Urinary bladder (tissue), 4 donors: ENCODE results near the gene ANKRD13B. TPM values are rescaled to one million over a fixed set of nuclear protein-coding genes. Genes with fewer than 3 reads are reported as not detected.
A peak's percentile ranks its signal among the peaks of the same experiment; 100 is the strongest.

Source experiments
- DNase-seq: peaks from one replicate; pipeline ENCODE4 v3.0.0-alpha.2; 2015; ENCODE audit errors: extremely low spot score
- H3K27ac ChIP-seq: one replicate; pipeline ENCODE4 v1.5.1; 2013; ENCODE audit warnings: low read depth, mild to moderate bottlenecking, moderate library complexity
- H3K36me3 ChIP-seq: one replicate; pipeline ENCODE4 v1.6.1; 2013; ENCODE audit warnings: mild to moderate bottlenecking, moderate library complexity; ENCODE audit not compliant: insufficient read depth
- H3K4me1 ChIP-seq: one replicate; pipeline ENCODE4 v1.6.1; 2013; ENCODE audit warnings: mild to moderate bottlenecking, moderate library complexity; ENCODE audit not compliant: insufficient read depth
- H3K4me3 ChIP-seq: one replicate; pipeline ENCODE4 v1.5.1; 2013; ENCODE audit warnings: low read depth, low read length
- WGBS: extraction: QIAGEN DNeasy Blood & Tissue Kit; methylation state at CpG from one replicate; pipeline ENCODE4 v1.1.7; 2013; 5-methylcytosine and 5-hydroxymethylcytosine counted together
- polyA plus RNA-seq: library from polyadenylated mRNA; stranded (reverse); fragments of 200-250 nt; gene quantifications from one replicate; pipeline ENCODE4 v1.2.3, GENCODE V29; 2013
- total RNA-seq: library from RNA; depleted of rRNA; stranded (reverse); fragments of >200 nt; gene quantifications from one replicate; pipeline ENCODE4 v1.2.3, GENCODE V29; 2014
- donor health status: healthy with polysubstance abuse.
- donor health status: healthy.

ANKRD13B gene
- total and polyA plus RNA-seq, 2 donors, result 7.7 to 13.6 TPM

DNA sequence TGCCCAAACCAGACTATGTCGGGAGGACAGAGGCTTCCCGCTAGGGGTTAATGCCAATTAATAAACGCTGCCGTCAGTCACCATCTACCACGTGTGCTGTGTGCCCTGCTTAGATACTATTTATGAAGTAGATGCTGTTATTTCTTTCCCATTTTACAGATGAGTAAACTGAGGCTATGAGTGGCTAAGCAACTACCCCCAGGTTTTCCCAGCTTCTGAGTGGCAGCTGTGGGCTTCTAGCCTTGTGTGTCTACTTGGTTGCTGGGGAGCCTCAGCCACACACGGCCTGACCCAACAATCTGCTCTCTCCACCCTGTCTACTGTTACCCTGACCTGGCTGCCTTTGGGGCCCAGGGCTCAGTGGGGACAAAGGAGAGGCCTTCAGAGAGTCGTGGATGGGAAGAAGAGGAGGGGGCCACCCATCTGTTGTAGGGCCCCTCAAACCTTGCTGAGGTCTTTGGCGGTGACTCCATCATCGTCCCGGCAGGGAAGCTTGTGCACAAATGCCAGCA lies 10.6 kb upstream of the ANKRD13B start:
- Histone ChIP-seq H3K27ac (no peak overlapping the region), H3K36me3 (no peaks in the 10 kb centered on the region), H3K4me3 (no peak overlapping the region), H3K4me1 (no peaks in the 10 kb centered on the region)
- 80% methylated on average over 10 of the region's 10 CpGs for WGBS
- DNase-seq, result no peak

- no peak for DNase-seq
- H3K36me3 ChIP-seq, result no peaks in the 10 kb centered on the region
- H3K4me3 ChIP-seq, result no peak overlapping the region
- no peaks in the 10 kb centered on the region for H3K4me1 ChIP-seq
- no peak overlapping the region for H3K27ac ChIP-seq
- WGBS, result 94% methylated on average over 13 of the region's 13 CpGs
Observed at GRCh38 chr17:29582772-29583171, 10.2 kb upstream of the ANKRD13B start.

DNA sequence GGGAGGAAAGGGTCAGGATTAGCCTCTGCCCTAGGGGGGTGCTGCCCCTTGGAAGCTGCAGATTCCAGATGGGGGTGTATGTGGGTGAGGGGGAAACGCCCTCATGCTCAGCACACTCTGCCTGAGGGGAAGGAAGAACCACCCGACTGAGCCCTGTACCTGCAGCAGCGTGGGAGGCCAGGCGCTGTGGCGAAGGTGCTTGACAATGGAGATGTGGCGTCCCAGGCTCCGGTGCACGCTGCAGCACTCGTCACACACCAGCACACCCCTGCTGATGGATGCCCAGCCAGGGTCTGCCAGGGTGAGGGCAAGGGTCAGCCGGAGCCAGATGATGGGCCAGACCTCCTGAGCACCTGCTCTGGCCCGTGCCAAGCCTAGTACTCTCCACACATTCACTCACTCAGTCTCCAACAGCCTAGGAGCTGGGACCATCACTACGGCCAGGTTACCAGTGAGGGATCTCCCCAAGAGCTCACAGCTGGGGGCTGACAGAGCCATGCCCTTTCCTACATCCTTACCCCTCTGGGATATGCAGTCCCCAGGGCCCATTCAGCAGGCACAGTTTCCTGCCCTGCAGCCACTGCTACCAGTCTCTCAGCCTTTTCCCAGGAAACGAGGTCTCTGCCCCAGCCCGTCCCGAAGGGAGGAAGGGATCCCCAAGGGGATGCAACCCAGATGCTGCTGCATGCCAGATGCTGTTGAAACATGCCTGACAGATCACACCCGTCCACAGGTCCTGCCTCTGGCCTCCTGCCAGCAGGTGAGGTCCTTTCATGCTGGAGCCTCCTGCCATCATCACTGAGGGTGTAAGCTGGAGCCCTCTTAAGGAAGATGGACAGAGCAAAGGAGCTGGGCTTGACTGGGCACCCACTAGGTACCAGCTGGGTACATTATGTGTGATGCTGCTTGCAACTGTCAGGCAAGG lies 9.3 kb upstream of the ANKRD13B start:
- no peak overlapping the region for H3K27ac ChIP-seq
- H3K36me3 ChIP-seq, result no peaks in the 10 kb centered on the region
- WGBS, result 88% methylated on average over 16 of the region's 16 CpGs
- H3K4me3 ChIP-seq, result no peak overlapping the region
- H3K4me1 ChIP-seq, result no peaks in the 10 kb centered on the region
- DNase-seq, result no peak

DNA sequence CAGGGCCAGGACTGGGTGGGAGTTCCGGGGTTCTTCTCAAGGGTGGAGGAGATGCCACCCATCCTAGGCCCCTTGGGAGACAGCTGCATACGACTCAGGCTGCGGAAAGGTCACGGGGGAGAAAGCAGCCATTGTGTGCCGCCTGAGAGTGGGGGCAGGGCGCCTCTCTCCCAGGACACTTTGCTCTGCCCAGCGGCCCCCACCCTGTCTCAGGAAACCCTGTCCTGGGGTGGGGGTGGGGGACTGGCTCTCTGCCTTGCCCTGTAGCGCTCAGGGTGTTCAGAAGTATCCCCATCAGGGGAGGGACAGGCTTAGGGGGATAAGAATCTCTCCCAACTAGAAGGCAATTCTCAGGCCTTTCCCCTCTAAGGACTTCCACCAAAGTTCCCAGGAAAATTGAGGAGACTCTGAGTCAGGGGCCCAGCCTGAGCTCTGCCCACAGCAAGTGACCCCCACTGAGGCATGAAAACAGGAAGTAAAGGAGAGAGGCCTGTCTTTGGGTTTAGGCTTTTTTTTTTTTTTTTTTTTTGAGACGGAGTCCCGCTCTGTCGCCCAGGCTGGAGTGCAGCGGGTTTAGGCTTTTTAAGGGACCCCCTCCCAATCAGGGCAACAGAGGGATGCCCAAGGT lies 8.4 kb upstream of the ANKRD13B start:
- WGBS, result 74% methylated on average over 12 of the region's 12 CpGs
- H3K4me3 ChIP-seq, result no peak overlapping the region
- no peak overlapping the region for H3K27ac ChIP-seq

DNA sequence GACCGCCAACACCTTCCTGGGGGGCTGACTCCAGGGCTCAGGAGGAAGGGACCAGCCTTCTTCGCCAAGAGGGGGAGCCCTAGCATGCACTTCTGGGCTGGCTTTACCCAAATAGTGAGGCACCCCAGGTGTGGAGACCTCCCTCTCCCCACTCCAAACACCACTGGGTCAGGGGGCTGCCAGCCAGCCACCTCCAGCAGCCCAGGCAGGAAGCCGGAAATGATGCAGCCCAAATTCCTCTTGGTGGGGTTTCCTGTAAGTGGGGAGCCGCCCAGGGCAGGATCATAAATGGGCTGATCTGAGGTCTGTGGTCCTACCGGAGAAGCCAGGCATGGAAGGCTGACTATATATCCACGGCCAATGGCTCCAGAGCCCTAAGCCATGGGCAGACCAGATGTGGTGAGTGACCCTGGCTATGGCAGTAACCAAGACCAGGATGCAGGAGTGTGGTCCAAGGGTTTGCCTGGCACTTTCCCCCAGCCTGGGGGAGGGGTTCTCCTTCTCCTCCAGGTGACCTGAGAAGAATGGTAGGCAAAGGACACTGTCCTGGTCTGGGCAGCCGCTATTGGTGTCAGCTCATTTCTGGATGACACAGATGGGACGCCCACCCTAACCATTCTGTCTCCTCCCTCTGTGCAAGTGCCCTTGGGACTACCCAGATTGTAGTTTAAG lies 7.7 kb upstream of the ANKRD13B start:
- H3K36me3 ChIP-seq, result no peaks in the 10 kb centered on the region
- no peaks in the 10 kb centered on the region for H3K4me1 ChIP-seq
- WGBS, result 72% methylated on average over 8 of the region's 8 CpGs
- H3K27ac ChIP-seq, result no peak overlapping the region
- DNase-seq, result no peak
- H3K4me3 ChIP-seq, result no peak overlapping the region

More for the DNA sequence above, 8.4 kb upstream of the ANKRD13B start:
- Histone ChIP-seq H3K36me3 (no peaks in the 10 kb centered on the region), H3K4me1 (no peaks in the 10 kb centered on the region)
- DNase-seq, result no peak

DNA sequence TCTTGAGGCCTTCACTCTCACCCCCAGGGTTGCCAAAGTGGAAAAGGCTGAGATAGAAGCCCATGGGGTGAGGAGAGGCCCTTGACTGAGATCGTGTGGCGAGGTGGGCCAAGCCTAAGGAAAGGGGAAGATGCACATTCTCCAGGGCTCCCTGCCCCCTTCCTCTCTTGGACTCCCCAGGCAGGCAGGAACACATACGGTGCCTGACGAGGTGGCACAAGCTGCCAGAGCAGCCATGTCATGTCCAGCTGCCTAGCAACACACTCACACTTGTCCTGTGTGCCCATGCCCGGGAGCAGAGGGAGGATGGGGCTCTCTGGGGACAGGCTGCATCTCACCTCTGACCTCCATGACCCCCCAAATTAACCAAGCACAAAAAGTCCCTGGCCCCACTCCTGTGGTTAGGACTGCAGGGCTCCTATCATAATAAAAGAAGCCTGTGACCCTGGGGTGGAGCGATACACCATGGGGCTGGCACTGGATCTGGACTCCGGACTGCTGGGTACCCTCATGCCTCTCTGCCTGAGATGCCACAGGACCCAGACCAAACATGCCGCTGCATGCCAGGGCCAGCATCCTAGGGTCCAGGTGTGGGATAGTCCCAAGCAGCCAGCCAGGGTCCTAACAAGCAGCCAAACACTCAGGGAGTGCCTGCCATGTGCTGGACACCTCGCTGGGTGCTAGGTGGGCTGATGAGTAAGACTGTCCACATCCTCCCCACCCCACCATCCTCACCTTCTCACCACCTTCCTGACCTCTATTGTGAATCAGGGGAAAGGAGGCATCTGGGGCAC lies 6.1 kb upstream of the ANKRD13B start:
- H3K27ac ChIP-seq, result no peak overlapping the region
- no peak overlapping the region for H3K4me3 ChIP-seq
- no peaks in the 10 kb centered on the region for H3K4me1 ChIP-seq
- no peak for DNase-seq
- 78% methylated on average over 9 of the region's 9 CpGs for WGBS
- H3K36me3 ChIP-seq, result no peaks in the 10 kb centered on the region

- DNase-seq, result no peak
- H3K36me3 ChIP-seq, result no peaks in the 10 kb centered on the region
- H3K4me3 ChIP-seq, result no peak overlapping the region
- H3K4me1 ChIP-seq, result no peaks in the 10 kb centered on the region
- H3K27ac ChIP-seq, result no peak overlapping the region
- WGBS, result 80% methylated on average over 6 of the region's 6 CpGs
Observed at GRCh38 chr17:29587591-29587990, 5.3 kb upstream of the ANKRD13B start.

DNA sequence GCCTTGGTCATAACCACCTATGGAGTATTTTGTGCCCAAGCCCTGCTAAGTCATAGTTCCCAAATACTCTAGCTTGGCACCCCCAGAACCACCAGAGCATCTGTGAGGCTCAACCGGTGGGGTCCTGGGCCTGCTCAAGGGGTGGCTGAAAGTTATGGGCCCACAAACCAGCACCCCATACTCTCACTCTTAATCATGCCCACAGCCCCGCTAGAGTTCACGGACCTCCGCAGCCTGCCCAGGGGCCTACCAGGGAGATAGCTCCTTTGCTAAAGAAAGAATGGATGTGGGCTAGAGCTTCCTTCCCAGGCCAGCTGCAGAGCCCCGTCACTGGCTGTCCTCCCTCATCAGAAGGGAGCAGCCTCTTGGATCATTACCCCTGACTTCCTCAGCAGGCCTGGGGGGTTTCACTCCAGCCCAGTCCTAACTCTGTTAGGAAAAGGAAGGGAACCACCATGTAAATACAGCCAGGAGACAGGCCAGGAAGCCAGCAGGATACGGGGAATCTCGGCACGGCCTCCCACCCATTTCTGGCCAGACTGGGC lies 4.8 kb upstream of the ANKRD13B start:
- H3K27ac ChIP-seq, result no peak overlapping the region
- H3K4me3 ChIP-seq, result peak overlapping the region; percentile 89
- no peak for DNase-seq
- no peaks in the 10 kb centered on the region for H3K4me1 ChIP-seq
- WGBS, result 23% methylated on average over 8 of the region's 8 CpGs
- no peaks in the 10 kb centered on the region for H3K36me3 ChIP-seq

GRCh38 chr17:29588562-29589411 lies 4.1 kb upstream of the ANKRD13B start:
- WGBS, result under 1% methylated on average over 72 of the region's 72 CpGs
- no peaks in the 10 kb centered on the region for H3K36me3 ChIP-seq
- no peaks in the 10 kb centered on the region for H3K4me1 ChIP-seq
- H3K27ac ChIP-seq, result no peak overlapping the region
- no peak for DNase-seq
- H3K4me3 ChIP-seq, result peak overlapping the region; percentile 89

- Histone ChIP-seq H3K27ac (peak within 1 kb of the TSS; percentile 82), H3K4me1 (no peaks in the 10 kb centered on the region), H3K4me3 (peak within 1 kb of the TSS; percentile 89), H3K36me3 (no peaks in the 10 kb centered on the region)
- 6% methylated on average over 70 of the region's 70 CpGs for WGBS
- no peak for DNase-seq
Observed at GRCh38 chr17:29589524-29590410, 3.2 kb upstream of the ANKRD13B start, which contains the start of gene GIT1. TSS of gene GIT1 (minus strand) at chr17:29589648. CDS start at chr17:29589378, 270 bp downstream.

DNA sequence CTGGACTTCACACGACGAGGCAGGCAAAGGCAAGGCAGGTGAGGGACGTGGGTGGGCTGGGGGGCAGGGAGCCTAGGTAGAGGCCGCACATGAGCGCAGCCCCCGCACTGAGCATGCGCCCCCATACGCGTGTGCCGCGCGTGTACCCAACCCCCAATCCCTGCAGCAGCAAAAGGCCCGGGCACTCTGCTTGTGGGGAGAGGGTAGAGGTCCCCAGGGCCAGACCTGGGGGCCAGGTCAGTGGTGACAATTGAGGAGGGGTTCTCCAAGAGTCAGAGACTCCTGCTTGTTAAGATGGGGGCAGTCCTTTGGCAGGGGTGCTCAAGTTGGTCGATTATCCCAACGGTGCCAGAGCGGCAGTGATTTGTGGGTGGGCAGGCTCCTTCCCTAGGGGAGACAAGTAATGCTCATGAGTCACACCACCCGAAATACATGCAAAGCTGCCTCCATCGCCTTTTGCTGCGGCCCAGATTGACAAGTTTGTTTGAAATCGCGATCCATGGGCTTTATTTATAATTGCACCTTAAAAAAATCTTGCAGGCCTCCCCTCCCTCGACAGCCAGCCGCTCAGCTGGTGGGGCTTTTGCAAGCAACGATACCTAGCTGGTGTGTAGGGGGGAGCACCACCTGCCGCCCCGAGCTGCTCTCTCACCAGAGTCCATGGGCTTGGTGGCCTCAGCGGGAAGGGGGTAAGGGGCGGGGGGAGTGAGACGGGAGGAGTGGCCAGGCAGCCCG lies 2.4 kb upstream of the ANKRD13B start:
- Histone ChIP-seq H3K36me3 (no peaks in the 10 kb centered on the region), H3K27ac (peak overlapping the region; percentile 45), H3K4me3 (no peak overlapping the region), H3K4me1 (no peaks in the 10 kb centered on the region)
- WGBS, result 33% methylated on average over 30 of the region's 30 CpGs
- no peak for DNase-seq
